AG08395 (cell line): ENCODE data around the gene HYLS1.

ENCODE experiments used
- DNase-seq: peaks from one replicate; pipeline ENCODE4 v3.0.0; 2012; ENCODE audit warnings: mixed read lengths, low spot score

The HYLS1 gene

GRCh38 chr11:125949271-125950177 is 62.1 kb downstream of the HYLS1 start:
- DNase-seq = no peak

GRCh38 chr11:125950178-125950490 is 62.7 kb downstream of the HYLS1 start:
- DNase-seq = no peak
